Dendritic cell treated with granulocyte-macrophage colony-stimulating factor and Interleukin-4, amounts not matched to agents 40 ng/mL and 50 ng/mL, for 4 days (primary cell): ENCODE data around the gene KEL.

ENCODE experiments used
- H3K27ac Mint-ChIP-seq: one replicate; pipeline ENCODE4 v1.8.0; 2022; ENCODE audit warnings: mild to moderate bottlenecking, mixed read lengths
- H3K27me3 Mint-ChIP-seq: one replicate; pipeline ENCODE4 v1.8.0; 2022; ENCODE audit warnings: mild to moderate bottlenecking, mixed read lengths
- H3K36me3 Mint-ChIP-seq: one replicate; pipeline ENCODE4 v1.8.0; 2022; ENCODE audit warnings: low read depth, mixed read lengths
- H3K4me1 Mint-ChIP-seq: one replicate; pipeline ENCODE4 v1.8.0; 2022; ENCODE audit warnings: low read depth, mixed read lengths
- H3K4me3 Mint-ChIP-seq: one replicate; pipeline ENCODE4 v1.8.0; 2022; ENCODE audit warnings: mild to moderate bottlenecking, moderate library complexity, mixed read lengths
- H3K9me3 Mint-ChIP-seq: one replicate; pipeline ENCODE4 v1.8.0; 2022; ENCODE audit warnings: mixed read lengths
- intact Hi-C: fragments of 100-400 bp; cut with micrococcal nuclease; formaldehyde crosslinking; loops from one replicate; pipeline ENCODE4 v1.15.0; 2022

KEL gene, protein sequence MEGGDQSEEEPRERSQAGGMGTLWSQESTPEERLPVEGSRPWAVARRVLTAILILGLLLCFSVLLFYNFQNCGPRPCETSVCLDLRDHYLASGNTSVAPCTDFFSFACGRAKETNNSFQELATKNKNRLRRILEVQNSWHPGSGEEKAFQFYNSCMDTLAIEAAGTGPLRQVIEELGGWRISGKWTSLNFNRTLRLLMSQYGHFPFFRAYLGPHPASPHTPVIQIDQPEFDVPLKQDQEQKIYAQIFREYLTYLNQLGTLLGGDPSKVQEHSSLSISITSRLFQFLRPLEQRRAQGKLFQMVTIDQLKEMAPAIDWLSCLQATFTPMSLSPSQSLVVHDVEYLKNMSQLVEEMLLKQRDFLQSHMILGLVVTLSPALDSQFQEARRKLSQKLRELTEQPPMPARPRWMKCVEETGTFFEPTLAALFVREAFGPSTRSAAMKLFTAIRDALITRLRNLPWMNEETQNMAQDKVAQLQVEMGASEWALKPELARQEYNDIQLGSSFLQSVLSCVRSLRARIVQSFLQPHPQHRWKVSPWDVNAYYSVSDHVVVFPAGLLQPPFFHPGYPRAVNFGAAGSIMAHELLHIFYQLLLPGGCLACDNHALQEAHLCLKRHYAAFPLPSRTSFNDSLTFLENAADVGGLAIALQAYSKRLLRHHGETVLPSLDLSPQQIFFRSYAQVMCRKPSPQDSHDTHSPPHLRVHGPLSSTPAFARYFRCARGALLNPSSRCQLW

DNA sequence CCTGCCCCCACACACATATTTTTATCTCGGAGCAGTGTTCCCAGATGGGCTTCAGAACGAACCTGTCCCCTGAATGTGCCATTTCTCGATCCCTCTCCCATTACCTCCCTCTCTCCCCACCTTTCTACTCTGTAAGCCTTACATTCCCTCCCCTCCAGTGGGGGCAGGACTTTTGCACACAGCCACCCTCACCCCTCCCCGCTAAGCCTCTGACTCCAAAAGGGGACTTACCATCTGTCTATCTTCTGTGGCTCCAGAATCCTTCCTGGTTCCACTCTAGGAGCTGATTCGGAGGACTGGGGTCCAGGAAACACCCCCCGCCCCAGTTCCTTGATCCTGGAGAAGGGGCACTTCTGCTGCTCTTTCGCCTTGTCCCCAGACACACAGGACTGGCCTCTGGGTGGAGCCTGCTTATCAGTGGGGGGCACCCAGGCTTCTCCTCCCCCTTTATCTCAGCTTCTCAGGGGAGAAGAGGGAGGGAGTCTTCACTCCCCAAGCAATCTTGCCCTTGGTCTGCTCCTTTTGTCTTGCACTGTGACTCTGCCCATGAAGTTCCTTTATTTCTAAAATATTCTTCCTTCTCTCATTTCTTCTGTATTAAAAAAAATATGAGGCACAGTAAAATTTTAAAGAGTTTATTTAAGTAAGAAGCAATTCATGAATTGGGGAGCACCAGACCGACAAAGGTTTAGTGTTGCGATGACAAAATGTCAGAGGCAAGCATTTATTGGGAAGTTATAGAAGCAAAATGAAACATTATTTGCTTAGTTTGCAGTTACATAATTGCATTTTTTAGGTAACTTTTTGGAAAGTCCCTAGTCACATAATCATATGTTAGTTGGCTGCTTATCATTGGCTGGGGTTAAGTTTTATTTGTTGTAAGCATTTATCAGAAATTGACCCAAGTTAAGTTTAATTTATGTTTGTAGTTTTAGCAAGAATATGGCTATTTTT lies at the start of gene KEL:
Gene KEL, minus strand, starts transcription at position 391 of the 954 bp plus-strand sequence. Its CDS starts 157 bp downstream, at position 234.
- peaks cover 5% of the 10 kb centered on the region for H3K4me1 Mint-ChIP-seq
- intact Hi-C loops = loop anchor here (2.0 kb wide), 1 partner anchor 81 kb away; no protein-coding TSS in a partner anchor
- H3K27ac Mint-ChIP-seq = no peak within 1 kb of the TSS
- H3K9me3 Mint-ChIP-seq = peaks cover 1% of the 10 kb centered on the region
- H3K4me3 Mint-ChIP-seq = no peak within 1 kb of the TSS
- no peaks in the 10 kb centered on the region for H3K36me3 Mint-ChIP-seq
- peaks cover 19% of the 10 kb centered on the region for H3K27me3 Mint-ChIP-seq

DNA sequence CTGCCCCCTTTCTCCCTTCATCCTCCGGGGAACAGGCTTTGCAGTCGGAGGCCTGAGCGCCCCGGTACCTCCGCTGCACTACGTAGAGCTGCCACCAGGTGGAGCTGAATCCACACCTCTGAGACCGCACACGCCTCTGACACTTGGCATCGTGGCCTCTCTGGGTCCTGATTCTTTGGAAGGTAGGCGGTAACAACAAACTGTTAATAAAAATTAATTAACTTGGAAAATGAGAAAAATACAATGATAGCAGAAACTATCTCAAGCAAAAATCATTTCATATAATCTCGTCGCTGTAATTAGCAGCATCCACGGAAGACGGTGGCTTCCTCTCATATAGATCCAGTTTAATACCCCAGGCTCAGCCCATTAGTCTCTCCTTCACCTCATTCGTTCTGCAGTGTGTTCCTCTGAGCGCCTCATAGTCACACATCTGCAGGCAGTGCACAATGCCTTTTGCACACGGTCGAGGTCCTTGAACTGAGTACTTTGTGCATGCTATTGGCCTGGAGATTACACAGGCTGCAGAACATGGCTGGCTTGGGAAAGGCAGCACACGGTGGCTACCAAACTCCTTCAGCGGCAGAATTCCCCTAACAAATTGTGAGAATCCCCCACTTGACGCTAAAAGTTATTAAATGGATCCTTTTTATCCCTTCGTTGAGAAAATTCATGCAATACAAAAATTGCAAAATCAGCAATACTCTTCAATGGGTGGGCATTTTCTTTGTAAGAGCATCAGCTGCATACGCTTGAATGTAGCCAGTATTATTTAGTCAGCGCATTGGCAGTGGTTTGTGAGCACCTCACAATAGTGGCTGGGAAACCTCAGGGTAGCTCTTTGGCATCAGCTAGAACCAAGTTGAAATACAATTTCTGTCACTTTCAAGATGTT lies 46.1 kb upstream of the KEL start:
- no peaks in the 10 kb centered on the region for H3K9me3 Mint-ChIP-seq
- peaks cover 13% of the 10 kb centered on the region for H3K4me1 Mint-ChIP-seq
- intact Hi-C loops = loop anchor here (1.0 to 10.0 kb wide), 2 partner anchors 207 to 297 kb away; no protein-coding TSS in a partner anchor
- no peaks in the 10 kb centered on the region for H3K27me3 Mint-ChIP-seq
- H3K4me3 Mint-ChIP-seq = no peak overlapping the region
- H3K27ac Mint-ChIP-seq = no peak overlapping the region
- H3K36me3 Mint-ChIP-seq = no peaks in the 10 kb centered on the region

DNA sequence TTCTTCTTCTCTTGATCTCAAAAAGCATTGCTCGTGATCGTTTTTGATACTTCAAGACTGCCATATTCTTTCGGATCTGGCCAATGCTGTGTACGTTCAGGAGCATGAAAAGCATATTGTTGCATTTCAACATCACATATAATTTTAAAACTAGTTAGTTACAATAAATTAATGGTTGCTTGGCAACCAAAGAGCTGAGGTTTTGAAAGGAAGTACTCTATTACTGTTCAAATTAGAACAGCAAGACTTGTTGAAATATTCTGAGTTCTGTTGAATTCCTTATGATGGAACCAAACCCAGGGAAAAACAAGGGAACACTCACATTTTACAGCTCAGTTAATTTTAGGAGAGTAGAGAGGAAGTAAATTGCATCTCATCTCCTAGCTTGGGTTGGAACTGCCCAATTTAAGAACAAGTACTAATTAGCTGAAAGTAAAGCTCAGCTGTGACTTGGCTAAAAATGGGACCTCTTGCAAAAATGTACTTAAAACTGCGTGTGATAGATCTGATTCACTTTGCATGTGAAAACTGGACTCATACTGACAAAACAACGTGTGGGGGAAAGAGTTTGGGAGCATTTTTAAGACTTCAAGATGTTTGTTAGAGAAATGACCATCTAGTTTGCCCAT lies 43.6 kb upstream of the KEL start:
- peaks cover 12% of the 10 kb centered on the region for H3K4me1 Mint-ChIP-seq
- intact Hi-C loops = loop anchor here (10.0 kb wide), 1 partner anchor 299 kb away; no protein-coding TSS in a partner anchor
- no peaks in the 10 kb centered on the region for H3K9me3 Mint-ChIP-seq
- no peaks in the 10 kb centered on the region for H3K36me3 Mint-ChIP-seq
- H3K27ac Mint-ChIP-seq = no peak overlapping the region
- no peaks in the 10 kb centered on the region for H3K27me3 Mint-ChIP-seq
- H3K4me3 Mint-ChIP-seq = no peak overlapping the region

DNA sequence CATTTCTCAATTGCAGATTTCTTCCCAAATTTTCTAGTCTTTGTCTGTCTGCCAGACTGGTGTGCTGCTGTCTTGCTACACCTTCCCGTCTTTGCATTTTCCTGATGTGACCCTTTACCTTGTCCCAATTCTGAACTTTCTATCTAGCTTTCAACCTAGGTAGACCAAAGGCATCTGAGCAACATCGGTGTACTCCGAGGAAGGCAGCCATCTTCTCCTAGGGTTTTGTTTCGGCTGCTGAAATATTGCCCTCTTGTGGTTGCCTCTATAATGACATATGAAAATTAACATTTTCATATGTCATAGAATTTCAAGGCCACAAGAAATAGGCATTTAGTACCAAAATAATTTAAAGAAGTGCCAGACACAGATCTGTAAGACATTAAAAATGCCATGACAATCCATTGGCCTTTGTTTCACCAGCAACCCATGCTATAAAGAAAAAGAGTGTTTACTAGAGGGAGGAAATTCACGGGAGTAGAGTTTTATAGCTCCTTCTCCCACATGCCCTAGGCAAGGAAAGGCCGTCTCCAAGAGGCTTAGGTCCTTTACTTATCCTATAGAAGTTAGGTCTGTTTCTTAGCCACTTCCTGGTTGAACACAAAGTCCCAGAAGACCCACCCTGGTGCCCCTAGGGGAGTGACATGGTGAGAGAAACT lies 41.4 kb upstream of the KEL start:
- no peaks in the 10 kb centered on the region for H3K27me3 Mint-ChIP-seq
- no peaks in the 10 kb centered on the region for H3K9me3 Mint-ChIP-seq
- peaks cover 12% of the 10 kb centered on the region for H3K4me1 Mint-ChIP-seq
- no peaks in the 10 kb centered on the region for H3K36me3 Mint-ChIP-seq
- H3K27ac Mint-ChIP-seq = peak overlapping the region; percentile 28
- intact Hi-C loops = loop anchor here (1.0 to 10.0 kb wide), 3 partner anchors 122 to 371 kb away; no protein-coding TSS in a partner anchor
- peak overlapping the region; percentile 71 for H3K4me3 Mint-ChIP-seq

DNA sequence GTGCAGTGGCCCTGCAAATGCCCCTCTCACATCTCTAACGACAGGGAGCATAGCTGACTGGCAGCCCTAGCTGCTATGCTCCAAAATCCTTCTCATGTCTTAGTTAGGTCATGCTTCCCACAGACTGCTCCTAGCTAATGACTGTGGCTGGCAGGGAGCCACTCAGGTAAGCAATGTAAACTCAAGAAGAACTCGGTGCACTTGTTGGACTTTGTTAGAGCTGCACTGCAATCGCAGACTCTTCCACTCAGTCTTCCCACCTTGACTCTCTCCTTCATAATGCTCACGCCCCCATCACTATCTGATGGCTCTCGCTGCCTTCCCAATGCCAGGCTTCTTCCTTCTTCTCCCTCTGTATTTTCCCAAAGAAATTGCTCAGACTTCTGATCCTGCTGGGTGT lies 40.7 kb upstream of the KEL start:
- peaks cover 10% of the 10 kb centered on the region for H3K4me1 Mint-ChIP-seq
- intact Hi-C loops = loop anchor here (1.0 to 10.0 kb wide), 5 partner anchors 94 to 371 kb away; no protein-coding TSS in a partner anchor
- peak overlapping the region; percentile 71 for H3K4me3 Mint-ChIP-seq
- peak overlapping the region; percentile 28 for H3K27ac Mint-ChIP-seq
- no peaks in the 10 kb centered on the region for H3K27me3 Mint-ChIP-seq
- H3K36me3 Mint-ChIP-seq = no peaks in the 10 kb centered on the region
- no peaks in the 10 kb centered on the region for H3K9me3 Mint-ChIP-seq

DNA sequence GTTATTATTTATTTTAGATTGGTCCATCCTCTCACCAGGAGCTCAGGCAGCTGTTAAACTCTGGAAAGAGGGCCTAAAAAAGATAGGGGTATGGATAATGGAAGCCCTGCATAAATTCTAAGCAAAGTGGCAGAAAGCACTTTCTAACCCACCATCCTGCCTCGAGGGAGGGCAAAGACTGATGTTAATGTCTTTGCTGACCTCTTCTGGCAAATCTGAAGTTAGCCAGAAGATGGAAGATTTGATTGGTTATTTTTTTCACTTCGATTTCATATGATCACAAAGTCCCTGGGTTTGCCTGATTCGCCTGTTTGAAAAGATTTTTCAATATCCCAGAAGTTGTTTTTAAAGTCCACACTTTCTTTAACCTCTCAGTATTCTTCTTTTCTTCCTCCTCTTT lies 39.9 kb upstream of the KEL start:
- H3K4me3 Mint-ChIP-seq = no peak overlapping the region
- H3K4me1 Mint-ChIP-seq = peaks cover 6% of the 10 kb centered on the region
- intact Hi-C loops = loop anchor here (1.0 to 10.0 kb wide), 4 partner anchors 93 to 370 kb away; no protein-coding TSS in a partner anchor
- H3K36me3 Mint-ChIP-seq = no peaks in the 10 kb centered on the region
- no peak overlapping the region for H3K27ac Mint-ChIP-seq
- H3K27me3 Mint-ChIP-seq = no peaks in the 10 kb centered on the region
- no peaks in the 10 kb centered on the region for H3K9me3 Mint-ChIP-seq

DNA sequence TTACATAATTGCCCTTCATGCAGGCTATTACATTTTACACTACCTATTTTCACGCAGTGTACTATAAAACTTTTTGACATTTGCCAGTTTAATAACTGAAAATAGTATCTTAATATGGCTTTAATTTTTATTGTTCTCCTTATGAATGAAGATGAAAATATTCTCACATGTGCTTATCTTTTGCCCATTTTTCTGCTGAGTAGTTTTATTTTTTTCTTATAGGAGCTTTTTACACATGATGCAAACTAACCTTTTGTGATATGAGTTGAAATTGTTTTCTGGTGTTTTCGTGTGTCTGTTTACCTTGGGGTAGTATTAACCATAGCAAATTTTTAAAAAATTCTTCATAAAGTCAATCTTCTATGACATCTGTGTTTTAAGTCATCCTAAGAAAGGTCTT lies 38.5 kb upstream of the KEL start:
- no peaks in the 10 kb centered on the region for H3K9me3 Mint-ChIP-seq
- intact Hi-C loops = loop anchor here (5.0 to 10.0 kb wide), 2 partner anchors 304 to 368 kb away; no protein-coding TSS in a partner anchor
- peaks cover 6% of the 10 kb centered on the region for H3K4me1 Mint-ChIP-seq
- no peaks in the 10 kb centered on the region for H3K36me3 Mint-ChIP-seq
- H3K27ac Mint-ChIP-seq = no peak overlapping the region
- H3K4me3 Mint-ChIP-seq = no peak overlapping the region
- H3K27me3 Mint-ChIP-seq = no peaks in the 10 kb centered on the region

DNA sequence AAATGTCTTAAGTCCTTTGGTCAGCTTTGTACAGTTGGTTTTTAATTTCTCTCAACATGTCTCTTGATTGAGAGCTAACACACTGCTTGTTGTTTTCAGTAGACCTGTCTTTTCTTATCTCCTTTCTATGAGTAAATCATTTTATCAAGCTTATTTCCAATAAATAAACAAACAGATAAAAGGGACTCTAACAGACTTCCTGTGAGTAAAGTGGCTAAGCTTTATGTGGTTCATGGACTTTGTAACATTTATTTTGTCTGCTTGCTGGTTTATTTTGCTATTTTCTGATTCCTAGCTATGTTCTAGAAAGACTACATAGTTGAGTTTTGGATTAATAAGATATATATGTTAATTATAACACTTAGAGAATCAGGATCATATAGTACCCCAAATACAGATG lies 37.6 kb upstream of the KEL start:
- intact Hi-C loops = loop anchor here (5.0 to 10.0 kb wide), 2 partner anchors 305 to 367 kb away; no protein-coding TSS in a partner anchor
- no peaks in the 10 kb centered on the region for H3K36me3 Mint-ChIP-seq
- peaks cover 6% of the 10 kb centered on the region for H3K4me1 Mint-ChIP-seq
- no peaks in the 10 kb centered on the region for H3K9me3 Mint-ChIP-seq
- no peak overlapping the region for H3K4me3 Mint-ChIP-seq
- H3K27ac Mint-ChIP-seq = no peak overlapping the region
- no peaks in the 10 kb centered on the region for H3K27me3 Mint-ChIP-seq

DNA sequence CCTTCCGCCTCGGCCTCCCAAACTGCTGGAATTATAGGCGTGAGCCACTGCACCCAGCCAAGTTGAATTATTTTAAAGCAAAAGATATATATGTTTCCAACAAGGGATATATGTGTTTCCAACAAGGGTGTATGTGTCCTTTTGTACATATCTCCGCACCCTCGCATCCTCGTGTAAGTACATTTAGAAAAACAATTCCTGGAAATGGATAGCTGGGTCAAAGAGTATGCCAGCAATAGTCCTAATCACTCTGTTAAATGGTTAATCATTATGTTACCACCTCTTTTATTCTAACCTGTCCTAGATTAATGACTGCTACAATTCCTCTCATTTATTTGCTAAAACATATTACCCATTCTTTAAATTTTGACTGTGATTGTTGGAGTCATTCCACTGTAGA lies 36.8 kb upstream of the KEL start:
- Mint-ChIP-seq H3K36me3 (no peaks in the 10 kb centered on the region), H3K4me3 (no peak overlapping the region), H3K27ac (no peak overlapping the region), H3K9me3 (no peaks in the 10 kb centered on the region), H3K4me1 (peaks cover 6% of the 10 kb centered on the region), H3K27me3 (no peaks in the 10 kb centered on the region)
- intact Hi-C loops = no loop called here

DNA sequence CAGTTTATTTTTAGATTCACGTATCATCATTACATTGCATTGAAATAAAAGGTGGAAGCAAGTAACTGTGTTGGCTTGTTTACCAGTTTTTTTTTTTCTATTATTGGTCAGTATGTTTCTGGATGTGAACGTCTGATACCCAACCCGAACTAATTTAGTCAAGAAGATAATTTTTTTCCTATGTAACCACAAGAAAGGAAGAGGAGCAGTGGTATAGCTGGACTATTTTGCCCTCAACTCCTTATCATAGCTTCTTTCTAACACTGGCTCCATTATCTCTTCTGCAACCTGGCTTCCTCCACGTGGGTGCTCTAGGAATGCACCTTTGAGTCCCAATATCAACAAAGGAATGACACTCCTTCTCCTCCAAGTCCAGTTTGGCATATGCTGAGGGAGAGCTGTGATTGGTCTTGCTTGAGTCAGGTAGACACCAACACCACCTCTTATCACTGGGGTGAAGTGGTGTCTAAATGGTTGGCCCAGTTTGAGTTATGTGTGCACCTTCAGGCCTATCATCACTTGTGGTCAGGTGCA lies 35.4 kb upstream of the KEL start:
- no peaks in the 10 kb centered on the region for H3K27me3 Mint-ChIP-seq
- H3K4me1 Mint-ChIP-seq = no peaks in the 10 kb centered on the region
- H3K4me3 Mint-ChIP-seq = no peak overlapping the region
- no peaks in the 10 kb centered on the region for H3K36me3 Mint-ChIP-seq
- intact Hi-C loops = no loop called here
- H3K9me3 Mint-ChIP-seq = no peaks in the 10 kb centered on the region
- no peak overlapping the region for H3K27ac Mint-ChIP-seq

DNA sequence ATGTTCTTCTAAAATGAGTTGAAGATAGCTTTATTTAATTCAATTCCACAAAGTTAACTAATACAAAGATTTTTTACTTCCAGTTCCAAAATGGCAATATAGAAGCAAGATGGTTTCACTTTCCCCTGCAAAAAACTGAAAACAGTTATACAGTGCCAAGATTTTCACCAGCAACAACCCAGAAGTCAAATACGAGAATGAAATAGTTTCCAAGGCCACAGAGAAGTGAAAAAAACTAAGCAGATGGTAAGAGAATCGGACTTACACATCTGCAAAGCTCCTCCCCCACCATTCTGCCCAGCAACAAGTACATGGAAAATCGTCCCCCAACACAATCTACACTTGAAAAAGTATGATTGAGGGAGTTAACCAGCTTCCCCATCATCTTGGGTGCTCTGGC lies 30.3 kb upstream of the KEL start:
- H3K9me3 Mint-ChIP-seq = no peaks in the 10 kb centered on the region
- intact Hi-C loops = no loop called here
- no peaks in the 10 kb centered on the region for H3K27me3 Mint-ChIP-seq
- H3K36me3 Mint-ChIP-seq = no peaks in the 10 kb centered on the region
- H3K27ac Mint-ChIP-seq = no peak overlapping the region
- H3K4me3 Mint-ChIP-seq = no peak overlapping the region
- no peaks in the 10 kb centered on the region for H3K4me1 Mint-ChIP-seq

DNA sequence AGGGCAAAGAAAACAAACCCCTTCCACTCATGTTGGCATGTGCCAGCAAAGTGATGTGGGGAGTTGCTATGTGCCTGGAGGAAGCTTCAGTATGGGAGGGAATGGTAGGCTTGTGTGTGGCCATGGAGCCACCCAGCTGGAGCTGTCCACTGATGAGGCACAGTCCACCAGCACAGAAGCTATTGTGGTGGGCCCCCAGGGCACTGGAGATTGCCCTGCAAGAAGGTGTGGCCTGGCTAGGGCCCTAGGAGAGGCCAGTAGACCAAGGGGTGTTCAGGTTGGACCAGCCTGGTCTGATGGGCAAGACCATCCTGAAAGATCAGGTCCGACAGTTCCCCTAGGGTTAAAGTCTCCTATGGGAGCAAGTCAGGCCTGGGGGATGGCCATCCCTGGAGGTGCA lies 22.1 kb upstream of the KEL start:
- Mint-ChIP-seq H3K9me3 (peaks cover 12% of the 10 kb centered on the region), H3K27me3 (peaks cover 10% of the 10 kb centered on the region), H3K27ac (no peak overlapping the region), H3K36me3 (no peaks in the 10 kb centered on the region), H3K4me3 (no peak overlapping the region), H3K4me1 (no peaks in the 10 kb centered on the region)
- intact Hi-C loops = no loop called here
